ENCODE measurements around the gene TSPAN18.

The TSPAN18 gene

GRCh38 chr11:44904261-44905020 lies 177.7 kb downstream of the TSPAN18 start:
- DNase-seq: no peak

- no peak for DNase-seq
Measured at GRCh38 chr11:44905131-44905866, 178.5 kb downstream of the TSPAN18 start.

- no peak for DNase-seq
Measured at GRCh38 chr11:44906649-44907048, 179.9 kb downstream of the TSPAN18 start.

- DNase-seq: no peak
Measured at GRCh38 chr11:44909557-44909956, 182.8 kb downstream of the TSPAN18 start.

GRCh38 chr11:44910591-44910990 lies 183.8 kb downstream of the TSPAN18 start:
- no peak for DNase-seq

GRCh38 chr11:44911029-44911814 lies 184.5 kb downstream of the TSPAN18 start:
- peak; percentile 76 for DNase-seq

GRCh38 chr11:44912270-44912987 lies 185.7 kb downstream of the TSPAN18 start:
- DNase-seq: no peak

GRCh38 chr11:44913502-44913901 lies 186.7 kb downstream of the TSPAN18 start:
- DNase-seq: no peak

- DNase-seq: no peak
Measured at GRCh38 chr11:44914105-44914504, 187.3 kb downstream of the TSPAN18 start.

GRCh38 chr11:44915004-44915403 lies 188.2 kb downstream of the TSPAN18 start:
- no peak for DNase-seq

- DNase-seq: no peak
Measured at GRCh38 chr11:44915621-44916020, 188.9 kb downstream of the TSPAN18 start.

GRCh38 chr11:44916331-44916730 lies 189.6 kb downstream of the TSPAN18 start:
- no peak for DNase-seq

GRCh38 chr11:44916801-44917385 lies 190.1 kb downstream of the TSPAN18 start:
- DNase-seq: no peak

GRCh38 chr11:44917741-44918140 lies 191.0 kb downstream of the TSPAN18 start:
- no peak for DNase-seq

GRCh38 chr11:44920451-44920850 lies 193.7 kb downstream of the TSPAN18 start:
- DNase-seq: no peak

- no peak for DNase-seq
Measured at GRCh38 chr11:44923115-44923514, 196.4 kb downstream of the TSPAN18 start.

- no peak for DNase-seq
Measured at GRCh38 chr11:44923806-44924205, 197.0 kb downstream of the TSPAN18 start.

- no peak for DNase-seq
Measured at GRCh38 chr11:44926036-44926435, 199.3 kb downstream of the TSPAN18 start.

GRCh38 chr11:44927174-44927661 lies 200.5 kb downstream of the TSPAN18 start:
- DNase-seq: peak; percentile 44

GRCh38 chr11:44928144-44928543 lies 201.4 kb downstream of the TSPAN18 start:
- DNase-seq: no peak

GRCh38 chr11:44928816-44929215 lies 202.1 kb downstream of the TSPAN18 start:
- DNase-seq: no peak

GRCh38 chr11:44930588-44931302 lies 204.0 kb downstream of the TSPAN18 start:
- no peak for DNase-seq
